ENCODE data around the gene ANTXRL. TPM values are rescaled to one million over a fixed set of nuclear protein-coding genes. Genes with fewer than 3 reads are reported as not detected.
"Not testable (repeated sequence)": the region's sequence is repeated elsewhere in the genome, so short reads cannot be mapped to it uniquely, and the experiment has no call there.

Gene ANTXRL
- total RNA-seq, 2 experiments from 2014 or later: not detected

DNA sequence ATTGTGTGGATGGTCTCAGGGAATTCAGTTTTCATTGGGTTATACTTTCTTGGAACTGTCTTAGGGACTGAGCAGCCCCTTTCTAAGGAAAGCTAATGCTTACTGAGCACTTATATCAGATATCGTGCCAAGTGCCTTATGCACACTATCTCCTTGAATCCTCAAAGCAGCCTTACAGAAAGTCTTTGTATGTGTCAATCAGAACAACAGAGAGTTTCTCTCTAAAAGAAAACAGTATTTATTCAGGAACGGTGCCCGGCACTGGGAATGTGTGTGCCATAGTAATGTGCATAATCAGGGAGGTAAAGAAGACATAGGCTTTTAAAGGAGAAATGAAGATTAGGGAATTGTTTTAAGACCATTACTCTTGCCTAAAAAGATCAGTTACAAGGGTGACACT lies 17.3 kb downstream of the ANTXRL start:
- intact Hi-C loops (cut with micrococcal nuclease): no loop called here

DNA sequence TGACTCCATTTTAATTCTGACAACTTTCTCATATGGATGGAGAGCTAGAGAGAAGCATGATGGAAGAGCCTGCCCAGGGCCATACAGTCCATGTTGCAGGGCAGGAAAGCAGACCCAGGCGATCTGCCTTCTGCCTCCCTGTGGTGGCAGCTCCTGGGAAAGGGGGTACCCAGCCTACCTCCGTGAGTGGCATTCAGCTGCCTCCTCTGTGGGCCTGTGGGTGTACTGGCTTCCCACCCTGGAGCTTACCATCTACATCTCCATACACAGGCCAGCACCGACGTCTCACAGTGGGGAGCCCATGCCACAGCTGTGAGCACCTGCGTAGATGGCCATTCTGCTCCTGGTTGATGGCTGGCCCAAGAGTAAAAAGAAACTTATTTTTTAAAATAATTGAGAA lies 17.9 kb downstream of the ANTXRL start:
- CTCF ChIA-PET; POLR2A ChIA-PET; H3K27me3 Mint-ChIP-seq; H3K9me3 Mint-ChIP-seq; ATAC-seq; DNase-seq; H3K4me3 Mint-ChIP-seq; H3K27ac Mint-ChIP-seq; intact Hi-C loops (cut with micrococcal nuclease); H3K36me3 Mint-ChIP-seq (ENCODE audit: low read depth); H3K4me1 Mint-ChIP-seq (ENCODE audit: low read depth): not testable (repeated sequence)

More for the DNA sequence above, 17.3 kb downstream of the ANTXRL start:
- H3K36me3 Mint-ChIP-seq (ENCODE audit: low read depth): no peaks in the 10 kb centered on the region
- CTCF ChIA-PET: no interaction called here
- TF ChIP-seq, protein P1, sequence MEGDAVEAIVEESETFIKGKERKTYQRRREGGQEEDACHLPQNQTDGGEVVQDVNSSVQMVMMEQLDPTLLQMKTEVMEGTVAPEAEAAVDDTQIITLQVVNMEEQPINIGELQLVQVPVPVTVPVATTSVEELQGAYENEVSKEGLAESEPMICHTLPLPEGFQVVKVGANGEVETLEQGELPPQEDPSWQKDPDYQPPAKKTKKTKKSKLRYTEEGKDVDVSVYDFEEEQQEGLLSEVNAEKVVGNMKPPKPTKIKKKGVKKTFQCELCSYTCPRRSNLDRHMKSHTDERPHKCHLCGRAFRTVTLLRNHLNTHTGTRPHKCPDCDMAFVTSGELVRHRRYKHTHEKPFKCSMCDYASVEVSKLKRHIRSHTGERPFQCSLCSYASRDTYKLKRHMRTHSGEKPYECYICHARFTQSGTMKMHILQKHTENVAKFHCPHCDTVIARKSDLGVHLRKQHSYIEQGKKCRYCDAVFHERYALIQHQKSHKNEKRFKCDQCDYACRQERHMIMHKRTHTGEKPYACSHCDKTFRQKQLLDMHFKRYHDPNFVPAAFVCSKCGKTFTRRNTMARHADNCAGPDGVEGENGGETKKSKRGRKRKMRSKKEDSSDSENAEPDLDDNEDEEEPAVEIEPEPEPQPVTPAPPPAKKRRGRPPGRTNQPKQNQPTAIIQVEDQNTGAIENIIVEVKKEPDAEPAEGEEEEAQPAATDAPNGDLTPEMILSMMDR (IDR thresholded peaks at IDR 0.05): no peak
- no peaks in the 10 kb centered on the region for H3K27me3 Mint-ChIP-seq
- DNase-seq (no peak), ATAC-seq (no peak)
- no peak overlapping the region for H3K4me3 Mint-ChIP-seq
- H3K27ac Mint-ChIP-seq: no peak overlapping the region
- H3K4me1 Mint-ChIP-seq (ENCODE audit: low read depth): peaks cover 8% of the 10 kb centered on the region
- POLR2A ChIA-PET: no interaction called here
- H3K9me3 Mint-ChIP-seq: no peaks in the 10 kb centered on the region

DNA sequence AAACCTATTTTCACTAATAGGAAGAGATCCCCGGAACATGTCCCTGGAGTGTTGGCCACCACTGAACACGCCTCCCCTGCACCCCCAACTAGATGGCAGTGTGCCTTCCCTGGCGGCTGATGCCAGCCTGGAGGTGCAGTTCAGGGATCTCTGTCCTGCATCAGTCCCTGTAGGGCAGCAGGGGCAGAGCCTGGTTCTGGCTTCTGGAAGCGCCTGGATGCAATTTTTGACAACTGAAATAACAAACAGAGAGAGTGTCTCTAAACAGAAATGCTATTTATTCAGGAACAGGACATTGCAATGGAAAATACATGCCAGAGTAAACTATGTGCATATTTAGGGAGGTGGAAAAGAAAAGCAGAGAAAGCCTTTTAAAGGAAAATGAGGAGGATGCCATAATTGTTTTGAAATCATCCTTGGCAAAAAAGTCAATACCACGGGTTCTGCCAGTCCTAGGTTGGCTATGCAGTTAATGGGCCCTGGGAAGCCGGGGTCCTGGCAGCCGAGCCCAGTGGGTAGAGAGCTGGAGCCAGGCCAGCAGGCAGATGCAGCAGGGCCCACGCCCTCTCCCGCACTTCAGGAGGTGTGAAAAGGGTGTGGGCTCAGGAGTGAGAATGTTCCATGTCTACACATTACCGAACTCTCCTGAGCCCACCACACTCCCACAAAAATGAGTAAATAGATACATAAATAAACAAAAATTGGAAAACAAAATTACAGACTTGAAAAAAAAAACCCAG lies 18.5 kb downstream of the ANTXRL start:
- ATAC-seq: no peak
- H3K36me3 Mint-ChIP-seq (ENCODE audit: low read depth): no peaks in the 10 kb centered on the region
- no peaks in the 10 kb centered on the region for H3K4me1 Mint-ChIP-seq (ENCODE audit: low read depth)
- CTCF ChIA-PET: no interaction called here
- H3K27ac Mint-ChIP-seq: no peak overlapping the region
- POLR2A ChIA-PET: no interaction called here
- no peak overlapping the region for H3K4me3 Mint-ChIP-seq
- no peaks in the 10 kb centered on the region for H3K27me3 Mint-ChIP-seq
- DNase-seq: no peak
- H3K9me3 Mint-ChIP-seq: no peaks in the 10 kb centered on the region
- intact Hi-C loops (cut with micrococcal nuclease): no loop called here
- TF ChIP-seq, protein P1 (IDR thresholded peaks at IDR 0.05): no peak

DNA sequence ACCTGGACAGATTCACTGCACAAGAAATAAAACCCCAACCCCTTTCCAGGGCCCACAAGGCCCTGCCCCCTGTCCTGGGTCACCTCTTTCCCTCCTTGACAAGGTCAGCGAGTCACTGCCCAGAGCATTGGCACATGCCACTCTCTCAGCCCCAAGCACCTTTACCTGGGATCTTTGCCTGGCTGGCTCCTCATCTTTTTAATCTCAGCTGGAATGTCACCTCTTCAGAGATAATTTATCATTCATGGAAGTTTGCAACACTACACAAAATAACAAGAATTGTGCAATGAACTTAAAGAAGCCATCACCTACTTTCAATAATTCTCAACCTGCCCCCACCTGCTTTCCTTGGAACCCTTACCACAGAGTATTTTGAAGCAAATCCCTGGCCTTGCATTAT lies 19.2 kb downstream of the ANTXRL start:
- ChIA-PET CTCF (no interaction called here), POLR2A (no interaction called here)
- no peak for DNase-seq
- H3K4me3 Mint-ChIP-seq: no peak overlapping the region
- no peaks in the 10 kb centered on the region for H3K27me3 Mint-ChIP-seq
- ATAC-seq: no peak
- no peaks in the 10 kb centered on the region for H3K9me3 Mint-ChIP-seq
- no peak overlapping the region for H3K27ac Mint-ChIP-seq
- intact Hi-C loops (cut with micrococcal nuclease): no loop called here
- TF ChIP-seq, protein P1 (IDR thresholded peaks at IDR 0.05): no peak
- no peaks in the 10 kb centered on the region for H3K36me3 Mint-ChIP-seq (ENCODE audit: low read depth)
- no peaks in the 10 kb centered on the region for H3K4me1 Mint-ChIP-seq (ENCODE audit: low read depth)

- intact Hi-C loops (cut with micrococcal nuclease): no loop called here
- POLR2A ChIA-PET: no interaction called here
- Mint-ChIP-seq H3K9me3 (no peaks in the 10 kb centered on the region), H3K4me1 (ENCODE audit: low read depth) (no peaks in the 10 kb centered on the region), H3K36me3 (ENCODE audit: low read depth) (no peaks in the 10 kb centered on the region), H3K27me3 (no peaks in the 10 kb centered on the region), H3K4me3 (no peak overlapping the region), H3K27ac (no peak overlapping the region)
- TF ChIP-seq, protein P1 (IDR thresholded peaks at IDR 0.05): no peak
- no peak for ATAC-seq
- CTCF ChIA-PET: no interaction called here
- no peak for DNase-seq
These were observed 19.9 kb downstream of the ANTXRL start for GRCh38 chr10:46306516-46307184.

All from activated CD8-positive, alpha-beta T cell treated with anti-CD3 and anti-CD28 coated beads for 36 hours (primary cell).